HEK293T (cell line): Measurements from ENCODE around the gene EDEM1.

Experiments
- CTCF ChIA-PET: fragments of 350-600 bp; formaldehyde crosslinking; extraction: SDS; loops from one replicate; lab custom pipeline; 2021; ENCODE audit warnings: antibody characterized with exemption, inconsistent platforms; lab: Yijun Ruan, JAX
- POLR2A ChIA-PET: fragments of 350-600 bp; formaldehyde crosslinking; extraction: SDS; loops from one replicate; lab custom pipeline; 2020; ENCODE audit warnings: antibody characterized with exemption, inconsistent platforms; lab: Yijun Ruan, JAX
- DNase-seq: peaks from one replicate; pipeline ENCODE4 v3.0.0; 2012; ENCODE audit warnings: mixed read lengths; ENCODE audit errors: extremely low spot score
- ARNT ChIP-seq: fragments of 450-650 bp; IDR thresholded peaks from 2 replicates; pipeline ENCODE4 v1.6.1; 2017; ENCODE audit warnings: mild to moderate bottlenecking
- BHLHE40 ChIP-seq: fragments of 450-650 bp; IDR thresholded peaks from 2 replicates; pipeline ENCODE4 v1.6.1; 2016; ENCODE audit warnings: mild to moderate bottlenecking, moderate library complexity, borderline replicate concordance
- CTBP1 ChIP-seq: fragments of 450-650 bp; IDR thresholded peaks from 2 replicates; pipeline ENCODE4 v1.6.1; 2016; ENCODE audit warnings: borderline replicate concordance
- ELF4 ChIP-seq: fragments of 450-650 bp; IDR thresholded peaks from 2 replicates; pipeline ENCODE4 v1.6.1; 2017; ENCODE audit warnings: antibody characterized with exemption
- FOXA1 ChIP-seq: fragments of 450-650 bp; IDR thresholded peaks from 2 replicates; pipeline ENCODE4 v1.6.1; 2016; ENCODE audit warnings: mild to moderate bottlenecking
- FOXK2 ChIP-seq: fragments of 450-650 bp; IDR thresholded peaks from 2 replicates; pipeline ENCODE4 v1.6.1; 2016; ENCODE audit warnings: mild to moderate bottlenecking
- FOXM1 ChIP-seq: fragments of 450-650 bp; IDR thresholded peaks from 2 replicates; pipeline ENCODE4 v1.6.1; 2017; ENCODE audit warnings: mild to moderate bottlenecking, borderline replicate concordance
- HDGF ChIP-seq: fragments of 450-650 bp; IDR thresholded peaks from 2 replicates; pipeline ENCODE4 v1.6.1; 2017; ENCODE audit warnings: antibody characterized with exemption, borderline replicate concordance
- L3MBTL2 ChIP-seq: fragments of 450-650 bp; conservative IDR thresholded peaks from 2 replicates; pipeline ENCODE4 v1.6.1; 2016; ENCODE audit warnings: mild to moderate bottlenecking
- LEF1 ChIP-seq: fragments of 450-650 bp; IDR thresholded peaks from 2 replicates; pipeline ENCODE4 v1.6.1; 2017; ENCODE audit warnings: mild to moderate bottlenecking, borderline replicate concordance
- NFRKB ChIP-seq: fragments of 450-650 bp; IDR thresholded peaks from 2 replicates; pipeline ENCODE4 v1.6.1; 2016; ENCODE audit warnings: mild to moderate bottlenecking, moderate library complexity
- PKNOX1 ChIP-seq: fragments of 450-650 bp; IDR thresholded peaks from 2 replicates; pipeline ENCODE4 v1.6.1; 2016
- SP1 ChIP-seq: fragments of 450-650 bp; IDR thresholded peaks from 2 replicates; pipeline ENCODE4 v1.6.1; 2017
- SUZ12 ChIP-seq: fragments of 450-650 bp; IDR thresholded peaks from 2 replicates; pipeline ENCODE4 v1.6.1; 2016; ENCODE audit warnings: mild to moderate bottlenecking
- TARDBP ChIP-seq: fragments of 450-650 bp; IDR thresholded peaks from 2 replicates; pipeline ENCODE4 v1.6.1; 2016
- ZNF384 ChIP-seq: fragments of 450-650 bp; IDR thresholded peaks from 2 replicates; pipeline ENCODE4 v1.6.1; 2016

Gene EDEM1

GRCh38 chr3:5187156-5187919 lies at the start of gene EDEM1:
Gene EDEM1 (plus strand): TSS chr3:5187707. CDS start chr3:5187806, 99 bp downstream.
- peak; percentile 97 for DNase-seq
- POLR2A ChIA-PET, result interaction anchor here (1.1 kb wide), 1 partner anchor 9 kb away, joined by 3 read pairs; no protein-coding TSS in a partner anchor
- CTCF ChIA-PET, result interaction anchor here (0.9 kb wide), 1 partner anchor 136 kb away, joined by 4 read pairs; no protein-coding TSS in a partner anchor
- peak; percentile 85 for TF ChIP-seq L3MBTL2
- TF ChIP-seq HDGF, result no peak

DNA sequence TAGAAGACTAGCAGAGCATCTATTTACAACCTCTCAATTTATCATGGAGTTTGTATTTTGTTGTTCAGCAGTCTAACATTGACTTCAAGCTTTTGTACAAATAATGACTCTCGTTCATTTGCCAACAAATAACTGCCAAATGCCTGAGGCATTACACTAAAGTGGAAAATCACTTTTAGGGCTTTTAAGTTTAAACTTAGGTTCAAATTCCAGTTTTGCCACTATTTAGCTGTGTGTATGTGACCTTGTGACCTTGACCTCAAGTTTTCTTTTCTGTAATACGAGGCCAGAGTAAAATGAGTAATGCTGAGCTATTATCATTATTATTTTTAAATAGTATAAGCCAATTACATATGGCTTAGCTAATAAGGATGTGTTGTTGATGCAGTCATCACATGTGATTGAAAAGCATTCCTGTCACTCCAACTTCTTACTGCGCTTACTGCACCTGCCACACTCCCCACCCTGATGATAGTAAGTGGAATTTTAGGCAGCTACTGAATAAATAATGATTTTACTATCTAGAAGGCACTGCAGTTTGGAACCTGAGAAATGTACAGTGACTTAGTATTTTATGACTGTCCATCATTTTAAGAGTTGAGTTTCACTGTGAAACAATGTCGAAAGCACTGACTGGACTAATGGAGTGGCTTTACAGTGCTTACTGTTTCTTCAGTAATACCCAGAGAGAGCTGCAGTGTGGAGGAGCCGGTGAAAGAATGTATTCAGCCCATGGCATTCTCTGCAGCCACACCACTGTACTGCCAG lies 49.1 kb upstream of the EDEM1 start:
- TF ChIP-seq PKNOX1 (peak; percentile 86), FOXA1 (no peak)
- DNase-seq, result no peak
- ChIA-PET CTCF (interaction anchor here (0.6 to 0.7 kb wide), 2 partner anchors 15 to 147 kb away, joined by 3 read pairs; no protein-coding TSS in a partner anchor), POLR2A (no interaction called here)

DNA sequence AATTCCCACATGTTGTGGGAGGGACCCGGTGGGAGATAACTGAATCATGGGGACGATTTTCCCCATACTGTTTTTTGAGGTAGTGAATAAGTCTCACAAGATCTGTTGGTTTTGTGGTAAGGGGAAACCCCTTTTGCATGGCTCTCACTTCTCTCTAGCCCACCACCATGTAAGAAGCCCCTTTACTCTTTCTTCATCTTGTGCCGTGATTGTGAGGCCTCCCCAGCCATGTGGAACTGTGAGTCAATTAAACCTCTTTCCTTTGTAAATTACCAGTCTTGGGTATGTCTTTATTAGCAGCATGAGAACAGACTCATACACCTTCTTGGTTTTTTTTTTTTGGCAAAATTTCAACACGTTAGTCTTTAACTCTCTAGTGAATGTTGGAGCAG lies 47.3 kb upstream of the EDEM1 start:
- ChIA-PET CTCF (no interaction called here), POLR2A (no interaction called here)
- DNase-seq, result no peak
- TF ChIP-seq NFRKB (no peak), FOXA1 (no peak), CTBP1 (no peak), HDGF (no peak), PKNOX1 (no peak), ARNT (no peak)

- no peak for TF ChIP-seq FOXA1
- TF ChIP-seq SUZ12, result no peak
- no peak for TF ChIP-seq ELF4
- POLR2A ChIA-PET, result no interaction called here
- DNase-seq, result no peak
- CTCF ChIA-PET, result no interaction called here
Observed at GRCh38 chr3:5140839-5141238, 46.7 kb upstream of the EDEM1 start.

DNA sequence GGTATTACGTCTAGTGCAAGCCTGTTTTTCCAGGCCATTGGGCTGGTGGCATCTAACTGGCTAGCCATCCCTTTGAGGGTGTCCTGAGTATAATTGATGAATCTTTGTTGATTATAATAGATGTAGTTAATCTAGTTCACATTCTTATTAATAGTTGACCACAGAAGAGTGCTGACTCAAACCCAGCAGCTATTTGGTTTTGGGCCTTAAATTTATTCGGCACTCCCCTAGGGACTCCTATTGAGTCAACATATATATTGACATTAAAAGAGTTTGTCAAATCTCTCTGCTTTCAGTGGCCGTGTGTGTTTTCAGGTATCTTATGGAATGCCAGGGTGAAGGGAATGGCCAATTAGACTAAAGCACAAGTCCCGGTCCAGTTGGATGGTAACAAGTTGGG lies 45.7 kb upstream of the EDEM1 start:
- DNase-seq, result no peak
- POLR2A ChIA-PET, result no interaction called here
- CTCF ChIA-PET, result no interaction called here
- no peak for TF ChIP-seq ARNT
- TF ChIP-seq HDGF, result no peak
- TF ChIP-seq FOXK2, result no peak
- TF ChIP-seq LEF1, result no peak
- no peak for TF ChIP-seq BHLHE40
- TF ChIP-seq FOXM1, result no peak
- TF ChIP-seq ZNF384, result no peak
- no peak for TF ChIP-seq L3MBTL2
- TF ChIP-seq PKNOX1, result no peak
- TF ChIP-seq SP1, result no peak
- no peak for TF ChIP-seq ELF4
- TF ChIP-seq TARDBP, result no peak
- no peak for TF ChIP-seq NFRKB
- no peak for TF ChIP-seq CTBP1
- TF ChIP-seq FOXA1, result no peak
- TF ChIP-seq SUZ12, result no peak

DNA sequence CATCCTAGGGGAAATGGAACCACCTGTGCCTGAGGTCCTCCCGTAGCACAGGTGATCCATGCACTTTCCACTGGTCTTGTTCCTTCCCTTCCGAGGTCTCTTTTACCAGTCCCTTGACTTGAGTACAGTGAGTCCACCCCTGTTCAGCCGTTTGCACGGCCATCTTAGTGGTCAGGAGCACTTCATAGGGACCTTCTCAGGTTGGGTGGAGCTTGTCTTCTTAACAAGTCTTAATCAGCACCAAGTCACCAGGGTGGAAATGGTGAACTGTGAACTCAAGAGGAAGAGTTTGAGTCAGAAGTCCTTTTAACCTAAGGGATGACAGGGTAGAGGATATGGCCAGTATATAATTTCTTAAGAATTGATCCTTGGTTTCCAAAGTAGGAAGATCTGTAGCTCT lies 44.0 kb upstream of the EDEM1 start:
- no peak for TF ChIP-seq FOXM1
- TF ChIP-seq ARNT, result no peak
- no peak for TF ChIP-seq NFRKB
- TF ChIP-seq BHLHE40, result no peak
- TF ChIP-seq ELF4, result no peak
- no peak for TF ChIP-seq HDGF
- no peak for TF ChIP-seq TARDBP
- no peak for TF ChIP-seq CTBP1
- TF ChIP-seq LEF1, result no peak
- TF ChIP-seq L3MBTL2, result no peak
- no peak for TF ChIP-seq PKNOX1
- TF ChIP-seq SP1, result no peak
- no peak for TF ChIP-seq FOXK2
- TF ChIP-seq ZNF384, result no peak
- no peak for TF ChIP-seq FOXA1
- no peak for TF ChIP-seq SUZ12
- ChIA-PET CTCF (no interaction called here), POLR2A (no interaction called here)
- DNase-seq, result no peak
